CD4-positive, alpha-beta T cell treated with Interleukin-1 beta for 1 hour (primary cell): ENCODE data around the gene CYTIP.

Source experiments
- DNase-seq, 2 donors: peaks; one replicate each; pipeline ENCODE4 v3.0.0-alpha.2; 2020 to 2022

The CYTIP gene

DNA sequence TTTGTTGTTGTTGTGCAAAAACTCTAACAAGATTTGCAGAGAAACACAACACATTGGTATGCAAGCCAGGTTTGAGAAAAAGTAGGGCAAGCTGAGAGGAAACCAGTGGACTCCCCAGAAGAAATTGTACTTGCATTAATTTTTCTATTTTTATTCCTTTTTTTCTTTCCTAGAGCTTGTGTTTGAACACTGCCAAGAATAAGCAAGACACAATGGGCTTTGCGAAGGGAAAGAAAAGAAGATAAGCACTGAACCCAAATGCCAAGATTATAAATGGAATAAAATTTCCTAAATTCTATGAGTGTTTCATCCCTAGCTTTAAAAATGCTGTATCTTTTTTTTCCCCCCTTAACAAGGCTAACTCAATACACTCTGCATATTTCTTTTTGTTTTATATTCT is 17.0 kb upstream of the CYTIP start:
- DNase-seq, result no peak

DNA sequence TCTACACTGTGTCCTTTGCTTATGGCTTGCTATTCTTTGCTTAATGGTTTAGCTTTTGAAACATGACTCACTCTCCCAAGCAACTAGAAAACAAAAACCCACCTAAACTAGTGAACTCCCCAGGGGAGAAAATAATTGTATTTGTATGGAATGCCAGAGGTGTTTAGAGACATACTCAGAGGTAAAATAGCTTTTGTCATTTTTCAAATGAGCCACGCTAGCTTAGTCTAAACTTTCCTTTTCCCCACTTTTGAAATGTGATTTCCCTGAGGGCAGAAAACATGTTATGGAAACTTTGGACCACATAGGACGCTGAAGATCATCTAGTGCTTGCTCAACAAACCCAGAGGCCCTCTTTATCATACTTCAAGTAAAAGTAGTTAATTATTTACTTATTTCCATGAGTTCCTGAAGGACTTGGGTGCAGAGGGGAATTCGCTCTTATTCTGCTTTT is 16.5 kb upstream of the CYTIP start:
- no peak for DNase-seq

DNA sequence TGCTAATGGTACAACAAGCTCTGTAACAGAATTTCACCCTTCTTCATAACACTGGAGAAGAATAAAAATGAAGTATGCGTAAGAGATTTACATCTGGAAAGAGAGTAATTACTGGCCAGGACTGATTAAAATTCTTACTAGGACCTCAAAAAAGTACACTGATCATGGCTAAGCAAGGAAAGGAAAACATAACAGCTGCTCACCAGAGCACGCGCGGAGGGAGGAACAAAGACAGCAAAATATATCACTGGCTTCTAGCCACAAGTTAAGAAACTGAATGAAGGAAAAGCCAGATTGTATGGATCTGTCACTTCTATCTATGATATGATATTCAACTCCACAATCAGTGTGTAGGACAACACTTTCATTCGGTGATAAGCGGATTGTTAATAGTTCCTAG is 15.6 kb upstream of the CYTIP start:
- no peak for DNase-seq

DNA sequence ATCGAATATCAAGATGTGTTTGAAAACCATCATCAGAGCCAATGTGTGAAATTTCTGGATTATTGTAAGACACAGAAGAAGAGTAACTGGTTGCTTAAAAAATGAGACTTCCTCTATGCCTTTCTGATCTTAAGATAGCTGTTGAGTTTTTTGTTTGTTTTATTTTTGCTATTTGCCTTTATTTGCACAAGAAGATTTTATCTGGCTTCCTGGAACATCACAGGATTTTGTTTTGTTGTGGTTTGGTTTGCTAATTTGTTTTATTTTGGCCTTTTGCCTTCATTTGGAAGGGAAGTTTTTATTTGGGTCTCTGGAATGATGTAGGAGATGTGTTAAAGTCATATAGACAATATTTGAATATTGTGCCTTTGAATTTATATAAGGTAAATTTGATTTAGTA is 3.9 kb upstream of the CYTIP start:
- DNase-seq, result no peak

DNA sequence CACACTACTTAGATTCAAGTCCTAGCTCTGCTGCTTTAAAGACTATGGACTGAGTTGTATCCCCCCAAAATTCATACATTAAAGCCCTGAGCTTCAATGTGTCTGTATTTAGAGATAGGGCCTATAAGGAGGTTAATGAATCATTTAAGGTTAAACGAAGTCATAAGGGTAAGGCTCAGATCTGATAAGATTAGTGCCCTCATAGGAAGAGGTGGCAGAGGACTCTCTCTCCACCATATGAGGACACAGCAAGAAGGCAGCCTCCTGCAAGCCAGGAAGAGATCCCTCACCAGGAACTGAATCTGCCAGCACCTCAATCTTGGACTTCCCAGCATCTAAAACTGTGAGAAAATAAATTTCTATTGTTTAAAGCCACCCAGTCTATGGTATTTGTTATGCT is 3.1 kb upstream of the CYTIP start:
- DNase-seq, result no peak

DNA sequence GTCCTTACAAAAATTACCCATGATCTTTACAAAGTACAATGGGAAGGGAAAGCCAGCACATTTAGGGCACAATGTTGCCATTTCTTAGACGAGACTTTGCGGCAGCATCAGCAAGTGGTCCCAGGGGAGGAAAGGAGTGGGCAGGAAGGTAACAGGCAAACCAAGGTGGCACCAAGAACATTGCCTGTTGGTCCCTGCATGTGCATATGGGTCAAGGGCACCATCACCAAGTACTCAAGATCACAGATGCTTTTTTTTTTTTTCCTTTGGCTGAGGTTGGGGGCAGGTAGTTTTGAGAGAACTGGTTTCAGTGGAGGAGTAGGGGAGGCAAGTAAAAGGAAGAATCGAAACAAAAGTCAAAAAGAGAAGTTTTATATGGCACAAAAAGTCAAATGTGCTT is 752 bp upstream of the CYTIP start:
- peak in 1 of 2 donors; percentile 65 for DNase-seq

DNA sequence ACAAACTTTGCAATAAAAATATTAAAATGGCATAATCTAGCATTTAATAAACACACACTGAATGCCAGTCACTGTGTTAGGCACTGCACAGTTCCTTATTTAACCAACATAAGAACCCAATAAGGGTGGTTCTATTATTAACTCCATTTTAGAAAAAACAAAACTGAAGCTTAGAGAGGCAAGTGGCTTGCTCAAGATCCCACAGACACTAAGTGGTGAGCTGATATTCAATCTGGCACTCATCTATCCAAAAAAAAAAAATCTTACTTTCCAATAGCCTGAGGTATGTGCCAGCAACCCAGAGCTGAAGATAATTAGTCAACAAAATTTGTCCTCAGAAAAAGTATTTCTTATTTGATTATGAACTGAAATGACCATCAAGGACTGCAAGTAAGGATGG is 799 bp downstream of the CYTIP start:
- DNase-seq, result no peak

DNA sequence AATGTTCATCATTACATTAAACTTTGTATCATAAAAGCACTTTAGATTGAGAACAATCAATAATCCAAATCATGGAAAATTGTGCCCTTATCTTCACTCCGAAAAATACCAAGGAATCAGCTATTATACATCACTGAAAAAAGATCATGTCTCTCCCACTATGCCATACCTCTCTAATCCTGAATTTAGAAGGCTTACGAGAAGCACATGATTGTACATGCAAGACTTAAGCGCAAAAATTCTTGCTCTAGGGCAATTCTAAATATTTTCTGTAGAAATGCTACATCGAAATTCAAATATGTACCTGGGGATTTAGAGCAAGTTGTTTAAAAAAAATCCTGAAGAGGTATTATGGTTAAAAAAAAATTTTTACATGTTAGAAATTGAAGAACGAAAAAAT is 1.3 kb downstream of the CYTIP start:
- DNase-seq, result no peak

DNA sequence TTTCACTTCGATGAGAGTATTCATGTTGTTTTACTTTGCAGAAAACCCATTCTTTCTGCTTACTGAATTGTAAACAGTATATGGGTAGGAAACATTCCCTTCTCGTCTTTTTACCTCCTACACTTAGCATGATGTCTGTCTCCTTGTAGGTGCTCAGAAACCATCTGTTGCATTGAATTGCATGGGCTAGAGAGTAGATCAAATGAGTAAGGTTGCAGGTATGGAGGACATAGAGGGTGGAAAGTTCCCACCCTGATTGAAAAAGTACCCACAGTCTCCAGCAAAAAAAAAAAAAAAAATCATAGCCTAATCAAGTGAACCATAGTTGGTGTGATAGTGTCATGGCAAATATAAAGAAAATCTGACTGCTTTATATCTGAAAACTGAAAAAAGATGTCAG is 1.7 kb downstream of the CYTIP start:
- DNase-seq, result peak in 1 of 2 donors; percentile 49

DNA sequence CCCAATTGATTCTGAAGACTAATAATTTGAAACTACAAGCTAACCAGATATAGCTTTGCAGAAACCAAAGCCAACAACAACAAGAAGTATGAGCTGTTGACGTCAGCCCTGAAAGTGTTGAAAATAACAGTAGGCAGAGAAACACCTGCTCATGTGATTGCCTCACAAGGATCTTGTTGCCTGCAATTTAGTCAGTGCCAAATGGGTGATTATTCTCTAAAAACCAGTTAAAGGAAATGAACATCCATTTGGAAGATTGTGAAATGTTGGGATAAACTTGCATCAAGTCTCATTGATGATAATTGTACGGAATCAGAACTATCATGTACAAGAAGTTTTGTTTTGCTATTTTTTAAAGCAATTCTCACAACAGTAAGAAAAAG is 2.8 kb downstream of the CYTIP start:
- DNase-seq, result peak; percentile 70 to 76

DNA sequence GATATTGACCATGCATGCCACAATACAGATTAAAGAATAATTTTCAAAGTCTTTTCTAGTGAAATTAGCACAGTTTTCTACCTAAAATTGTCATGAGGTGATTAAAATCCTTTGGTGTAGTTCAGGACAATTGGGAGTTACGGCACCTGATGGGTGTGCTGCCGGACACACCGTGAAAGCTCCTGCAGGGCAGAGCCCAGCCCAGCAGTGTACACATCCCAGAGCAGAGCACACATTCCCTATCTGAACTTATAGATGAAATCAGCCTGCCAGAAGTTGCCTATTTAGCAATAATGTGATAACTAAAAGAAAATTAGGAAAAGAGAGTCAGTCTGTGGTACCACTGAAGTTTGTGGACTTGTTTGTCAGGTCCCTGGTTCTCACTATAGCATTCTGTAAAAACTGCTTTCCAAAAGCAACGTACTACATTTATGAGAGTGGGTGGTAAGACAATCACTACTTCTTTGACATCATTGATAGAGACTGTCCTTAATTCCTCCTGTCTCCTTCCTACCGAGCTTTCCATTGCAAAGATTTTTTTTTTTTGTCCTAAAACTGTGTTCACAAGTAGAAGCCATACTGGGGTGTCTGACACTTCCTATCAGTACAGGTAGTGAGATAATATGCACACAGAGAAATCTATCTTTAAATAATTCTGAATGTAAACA is 3.4 kb downstream of the CYTIP start:
- DNase-seq, result no peak

DNA sequence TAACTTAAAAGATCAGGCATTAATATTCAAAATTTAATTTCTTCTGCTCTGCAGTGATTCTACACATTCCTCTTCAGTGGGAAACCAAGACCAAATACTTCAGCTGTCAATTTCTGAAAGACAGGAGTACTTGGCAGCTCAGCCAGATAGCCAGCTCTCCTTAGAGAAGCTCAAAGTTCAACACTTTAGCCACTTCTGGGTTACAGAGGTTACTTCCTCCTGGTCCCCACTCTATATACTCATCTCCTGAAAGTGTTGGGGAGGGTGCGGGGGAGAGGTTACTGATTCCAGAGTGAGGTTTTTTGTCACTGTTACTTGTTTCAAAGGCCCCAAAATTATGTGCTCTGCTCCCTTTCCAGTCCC is 4.1 kb downstream of the CYTIP start:
- DNase-seq, result peak in 1 of 2 donors; percentile 54

DNA sequence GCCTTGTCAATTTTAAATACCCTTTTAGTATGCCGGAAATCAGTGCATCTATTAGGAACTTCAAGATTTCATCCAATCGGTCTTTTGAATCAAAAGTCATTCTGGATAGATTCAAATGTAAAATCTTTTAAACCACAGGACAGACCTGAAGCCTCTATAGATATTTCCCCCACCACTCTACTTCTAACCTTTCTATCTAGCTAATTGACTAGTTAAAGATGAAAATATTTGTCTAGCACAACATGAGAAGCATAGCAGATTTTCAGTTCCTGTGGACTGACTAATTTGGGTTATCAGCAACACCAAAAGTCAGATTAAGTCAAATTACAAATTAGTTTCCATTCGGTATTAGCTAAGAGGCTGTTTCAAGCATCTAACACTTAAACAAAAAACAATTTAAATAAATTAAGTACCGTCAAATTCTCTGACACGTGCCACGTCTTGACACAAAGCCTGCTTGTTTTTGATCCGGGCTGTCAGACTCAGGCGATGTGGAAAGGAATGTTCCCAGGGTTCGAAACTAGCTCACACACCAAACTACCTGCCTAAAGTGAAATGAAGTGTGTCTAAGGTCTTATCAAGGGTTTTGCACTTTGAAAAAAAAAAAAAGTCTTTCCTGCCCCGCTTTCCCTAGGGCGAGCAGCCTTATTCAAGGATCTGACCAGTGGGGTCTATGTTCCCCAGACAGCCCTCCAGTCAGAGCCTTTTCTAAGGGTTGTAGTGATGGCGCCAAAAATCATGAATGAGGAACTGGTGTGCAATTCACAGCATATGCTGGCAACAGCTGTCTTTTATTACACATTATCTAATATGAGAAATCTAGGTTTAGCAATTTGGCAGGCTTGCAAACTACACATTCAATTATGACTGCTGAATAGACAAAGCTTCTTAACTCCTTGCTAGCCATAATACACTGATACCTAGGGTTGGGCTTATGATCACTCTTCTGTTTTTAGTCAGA is 4.7 kb downstream of the CYTIP start:
- peak in 1 of 2 donors; percentile 47 for DNase-seq

DNA sequence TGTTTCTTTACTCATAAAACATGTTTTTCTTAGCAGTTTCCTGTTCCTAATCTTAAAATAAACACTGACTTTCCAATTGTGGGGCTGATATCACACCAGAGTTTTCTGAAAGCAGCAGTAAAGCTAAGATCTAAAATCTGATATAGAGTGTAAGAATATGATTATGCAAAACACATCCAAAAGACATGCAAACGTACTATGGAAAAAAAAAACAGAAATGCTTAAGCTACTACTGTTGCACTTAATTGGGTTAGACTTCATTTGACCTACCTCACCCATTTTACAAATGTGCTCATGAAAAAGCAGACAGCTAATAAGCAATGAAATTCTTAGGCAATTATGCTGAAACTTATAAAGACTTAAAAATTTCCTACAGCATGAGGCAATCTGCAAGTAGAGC is 10.5 kb downstream of the CYTIP start:
- no peak for DNase-seq

DNA sequence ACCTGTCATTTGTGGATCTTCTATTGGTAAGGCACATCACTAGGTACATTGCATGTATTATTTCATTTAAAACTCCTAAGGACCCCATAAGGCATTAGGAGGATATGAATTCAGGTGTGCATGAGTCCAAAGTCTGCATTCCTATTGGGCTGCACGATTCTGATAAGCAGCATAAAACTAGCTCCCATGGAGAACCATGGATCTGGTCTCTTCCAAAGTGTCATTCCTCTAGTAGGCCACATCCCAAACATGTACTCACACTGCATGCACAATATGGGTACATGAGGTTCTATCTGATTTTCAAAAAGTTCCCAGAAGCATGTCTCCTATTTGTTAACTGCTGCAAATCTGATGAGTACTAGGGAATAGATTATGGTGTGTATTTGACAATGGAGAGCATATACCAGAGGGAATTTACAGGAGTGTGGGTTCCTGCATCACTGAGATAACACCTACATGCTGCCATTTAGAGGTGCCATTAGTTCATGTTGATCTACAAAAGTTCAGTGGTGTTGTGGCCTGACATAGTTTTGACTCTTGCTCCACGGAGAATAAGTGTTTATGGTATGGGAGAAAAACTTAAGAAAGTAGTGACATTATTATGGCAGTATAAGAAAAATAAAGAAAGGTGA is 11.3 kb downstream of the CYTIP start:
- no peak for DNase-seq

DNA sequence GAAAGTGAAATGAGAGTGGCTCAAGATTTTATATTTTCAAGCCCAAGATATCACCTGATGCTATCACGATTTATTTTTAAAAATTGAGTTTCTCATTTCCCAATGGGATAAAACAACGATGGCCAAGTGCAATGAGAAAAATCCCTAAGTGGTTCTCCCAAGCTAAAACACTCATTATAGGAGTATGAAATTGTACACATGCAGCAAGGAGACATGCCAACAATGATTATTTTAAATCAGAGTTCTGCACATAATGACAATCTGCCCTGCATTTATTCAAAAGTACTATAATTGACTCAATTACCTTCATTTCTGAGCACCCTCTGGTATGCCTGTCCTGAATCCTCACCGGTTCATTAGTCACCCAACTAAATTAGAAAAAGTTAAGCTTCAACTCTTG is 12.7 kb downstream of the CYTIP start:
- no peak for DNase-seq

DNA sequence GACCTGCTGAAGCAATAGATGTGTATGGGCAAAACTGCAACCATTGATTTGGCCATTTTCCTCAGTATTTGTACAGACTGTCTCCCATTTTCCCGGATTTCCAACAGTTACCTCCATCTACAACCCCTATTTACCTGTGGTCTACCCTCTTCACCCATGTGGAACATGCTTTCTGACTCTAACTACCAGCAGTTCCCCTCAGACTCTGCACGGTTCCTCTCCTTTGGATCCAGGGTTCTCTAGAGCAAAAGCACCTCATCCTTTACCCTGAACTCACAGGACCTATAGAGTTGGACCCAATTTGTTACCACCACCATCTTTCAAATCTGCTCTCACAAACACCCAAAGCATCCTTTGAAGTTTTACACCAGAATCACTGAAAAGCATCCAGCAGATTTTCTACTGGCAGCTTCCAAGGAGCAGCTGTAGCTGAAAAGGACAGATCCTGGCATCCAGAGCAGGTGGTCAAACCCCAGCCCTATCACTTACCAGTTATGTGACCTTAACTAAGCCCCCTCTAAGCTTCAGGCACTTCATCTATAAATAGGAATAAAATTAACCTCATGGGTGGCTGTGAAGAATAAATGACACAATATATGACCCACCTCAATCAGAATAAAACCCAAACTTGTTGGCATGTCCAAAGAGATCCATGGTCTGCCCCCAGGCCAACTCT is 15.3 kb downstream of the CYTIP start:
- DNase-seq, result no peak

DNA sequence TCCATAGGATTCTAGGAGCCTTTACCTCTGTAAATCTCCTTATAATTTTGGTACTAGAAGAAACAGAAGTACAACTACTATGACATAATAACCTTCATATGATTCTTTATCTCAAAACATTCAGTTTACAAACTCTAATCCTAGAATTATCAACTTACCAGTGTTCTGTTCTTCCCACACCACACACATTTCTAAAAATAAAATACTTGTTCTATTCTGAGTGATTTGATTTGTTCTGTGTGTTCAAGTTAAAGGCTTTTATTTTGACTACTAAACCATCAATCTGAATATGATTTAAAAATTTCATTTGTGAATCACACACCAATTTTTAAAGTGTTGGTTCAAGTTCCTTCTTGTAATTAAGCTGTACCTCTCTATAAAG is 16.0 kb downstream of the CYTIP start:
- DNase-seq, result no peak

DNA sequence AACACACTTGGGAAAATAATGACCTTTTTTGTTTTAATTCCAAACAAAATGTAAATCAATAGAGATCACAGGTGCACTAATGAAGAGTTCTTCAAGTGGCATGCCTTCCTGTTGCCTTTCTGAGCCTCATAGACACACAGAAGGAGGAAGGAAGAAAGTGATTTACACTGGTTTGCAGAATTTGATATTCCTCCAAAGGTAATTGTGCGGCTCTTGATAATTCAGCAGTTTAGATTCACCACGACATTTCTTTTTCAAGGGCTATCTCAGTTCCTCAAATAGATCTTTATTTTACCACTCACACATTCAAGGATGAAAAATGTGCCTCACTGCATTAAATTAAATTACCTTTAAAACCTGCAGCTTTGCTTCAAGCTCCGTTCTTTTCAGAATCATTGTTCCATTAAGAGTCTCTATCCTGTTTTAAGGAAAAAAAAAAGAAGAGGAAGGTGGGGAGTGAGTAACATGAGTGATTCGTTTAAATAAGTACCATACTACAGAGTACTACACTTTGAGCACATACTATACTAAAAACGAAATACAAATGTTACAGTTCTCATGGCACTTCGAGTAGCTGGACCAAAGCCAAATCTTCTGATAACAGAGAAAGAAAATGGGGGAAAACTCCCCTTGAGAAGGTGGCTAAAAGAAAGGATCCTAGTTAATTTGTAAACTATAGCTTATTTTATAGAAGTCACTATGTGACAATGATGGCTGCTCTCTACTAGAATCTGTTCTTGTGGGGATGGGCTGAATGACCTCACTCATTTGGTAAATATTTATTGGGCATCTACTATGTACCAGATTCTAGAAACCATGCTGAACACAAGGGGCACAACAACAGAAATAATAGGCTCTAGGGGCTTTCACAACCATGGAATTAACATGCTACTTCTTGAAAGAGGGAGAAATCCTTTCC is 16.6 kb downstream of the CYTIP start:
- no peak for DNase-seq

DNA sequence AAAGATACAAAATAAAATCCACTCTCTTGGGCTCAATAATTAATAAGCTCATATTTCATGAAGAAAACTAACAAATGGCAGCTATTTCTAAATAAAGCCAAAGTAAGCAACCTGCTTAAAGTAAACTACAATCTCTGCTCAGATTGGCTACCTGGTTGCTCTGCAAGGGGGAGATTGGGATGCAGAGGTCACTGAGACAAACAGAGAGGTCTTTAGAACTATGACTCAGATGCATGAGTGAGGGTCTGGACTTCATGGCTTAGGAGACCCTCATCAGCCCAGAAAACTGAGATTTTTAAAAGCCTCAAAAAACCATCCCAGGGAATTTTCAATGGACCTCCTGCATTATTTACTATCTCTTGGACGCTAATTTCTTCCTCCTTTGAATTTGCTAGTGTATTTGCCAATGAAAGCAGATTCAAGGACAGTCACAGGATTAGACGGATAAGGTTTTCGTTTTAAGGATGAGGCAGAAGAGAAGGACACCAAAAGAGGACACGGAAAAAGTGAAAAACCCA is 17.4 kb downstream of the CYTIP start:
- DNase-seq, result no peak

DNA sequence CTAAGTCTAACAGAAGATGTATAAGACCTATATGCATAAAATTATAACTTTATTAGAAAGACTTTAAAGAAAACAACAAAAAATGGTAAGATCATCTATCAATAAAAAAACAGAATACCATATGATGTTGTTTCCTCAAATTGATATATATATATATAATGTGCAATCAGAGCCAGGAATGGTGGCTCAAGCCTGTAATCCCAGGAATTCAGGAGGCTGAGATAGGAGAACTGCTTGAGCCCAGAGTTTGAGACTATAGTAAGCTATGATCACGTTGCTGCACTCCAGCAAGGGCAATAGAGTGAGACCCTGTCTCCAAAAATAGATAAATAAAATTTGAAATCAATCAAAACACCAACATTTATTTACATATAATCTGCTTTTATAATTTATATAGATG is 19.5 kb downstream of the CYTIP start:
- no peak for DNase-seq

DNA sequence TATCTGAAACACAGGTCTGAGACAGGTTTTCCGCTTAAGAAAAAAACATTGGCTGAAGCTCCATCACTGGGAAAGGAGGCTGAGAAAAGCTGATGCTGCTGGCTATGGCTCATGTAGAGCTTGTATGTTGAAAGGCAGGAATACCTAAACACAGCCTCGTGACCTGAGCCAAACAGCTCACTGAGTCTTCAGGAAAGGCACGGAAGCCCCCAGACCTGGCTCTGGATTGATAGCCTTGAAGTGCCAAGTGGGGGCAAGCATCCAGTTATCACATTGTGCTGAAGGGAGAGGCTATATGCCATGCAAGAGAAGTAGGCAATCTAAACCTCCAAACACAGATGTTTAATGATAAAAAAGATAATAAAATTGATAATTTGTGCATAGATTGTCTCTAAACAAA is 21.9 kb downstream of the CYTIP start:
- no peak for DNase-seq
